Lung (tissue), 16 donors: ENCODE measurements around the gene FGFR2. TPM values are rescaled to one million over a fixed set of nuclear protein-coding genes. Genes with fewer than 3 reads are reported as not detected.
A peak's percentile ranks its signal among the peaks of the same experiment; 100 is the strongest.

Source experiments
- ATAC-seq: fragments of 200-7000 bp; cut with Tn5 transposase; one replicate; pipeline ENCODE4 v1.9.1; 2020; ENCODE audit warnings: moderate number of reproducible peaks; ENCODE audit not compliant: insufficient read depth, low FRiP score
- DNase-seq, 3 donors: peaks; one replicate each; pipeline ENCODE4 v3.0.0-alpha.2; 2013 to 2017
- H3K27ac ChIP-seq, 2 donors: one replicate each; pipeline ENCODE4 v1.5.1; 2013; ENCODE audit warnings: mild to moderate bottlenecking in 2 of 2, moderate library complexity in 2 of 2, control low read depth in 1 of 2, inconsistent platforms in 1 of 2, low read depth in 1 of 2, low read length in 1 of 2
- H3K27me3 ChIP-seq, 3 donors: one replicate each; pipeline ENCODE4 v1.5.1; 2013; ENCODE audit warnings: low read length in 2 of 3; ENCODE audit not compliant: control insufficient read depth in 3 of 3, insufficient read depth in 3 of 3
- H3K36me3 ChIP-seq, 4 donors: one replicate each; pipeline ENCODE4 v1.5.1; 2013; ENCODE audit warnings: low read length in 4 of 4, mild to moderate bottlenecking in 1 of 4, moderate library complexity in 1 of 4; ENCODE audit not compliant: control insufficient read depth in 4 of 4, insufficient read depth in 4 of 4
- H3K4me1 ChIP-seq, 5 donors: one replicate each; pipeline ENCODE4 v1.5.1; 2013; ENCODE audit warnings: low read length in 5 of 5, mild to moderate bottlenecking in 2 of 5, moderate library complexity in 1 of 5; ENCODE audit not compliant: control insufficient read depth in 5 of 5, insufficient read depth in 5 of 5
- H3K4me3 ChIP-seq: one replicate; pipeline ENCODE4 v1.5.1; 2013; ENCODE audit warnings: mild to moderate bottlenecking, control low read depth, moderate library complexity
- H3K9ac ChIP-seq, 2 donors: one replicate each; pipeline ENCODE4 v1.5.1; 2013; ENCODE audit warnings: low read length in 2 of 2, control low read depth in 1 of 2; ENCODE audit not compliant: insufficient read depth in 1 of 2
- H3K9me3 ChIP-seq, 4 donors: one replicate each; pipeline ENCODE4 v1.5.1; 2013; ENCODE audit warnings: low read length in 3 of 4, mild to moderate bottlenecking in 1 of 4, moderate library complexity in 1 of 4; ENCODE audit not compliant: control insufficient read depth in 4 of 4, insufficient read depth in 3 of 4
- WGBS, 2 donors: extraction: QIAGEN DNeasy Blood & Tissue Kit; methylation state at CpG; one replicate each; pipeline ENCODE4 v1.1.7; 2013; 5-methylcytosine and 5-hydroxymethylcytosine counted together
- long read RNA-seq, 5 donors: transcript quantifications; one replicate each; lab custom pipeline, GENCODE V29; 2026
- polyA plus RNA-seq, 2 donors: library from polyadenylated mRNA; stranded (reverse); fragments of 200-250 nt; gene quantifications; one replicate each; pipeline ENCODE4 v1.2.1, GENCODE V29; 2013
- total RNA-seq, 2 donors: library from RNA; depleted of rRNA in 1 of 2; stranded (reverse); fragments of >200 nt in 1 of 2; gene quantifications; one replicate each; pipeline ENCODE4 v1.2.1, GENCODE V29; 2014 to 2021
- TF ChIP-seq, protein P1 (sequence below): IDR thresholded peaks from 2 replicates; pipeline ENCODE4 v1.5.1; 2012; ENCODE audit warnings: mild to moderate bottlenecking; ENCODE audit errors: control extremely low read depth, extremely low read depth
- donor health status: control.
- donor health status: control.
- donor health status: Bipolar disorder and iron deficiency.
- donor health status: healthy.
- donor health status: DM: yes; HTN: yes; CAD: no.

FGFR2 gene
- total RNA-seq (100 to 1,000 TPM in 1 of 2 donors, 10 to 100 TPM in 1; 64.2 to 230 TPM), polyA plus RNA-seq (10 to 100 TPM; 11.4 to 19.1 TPM)
- long read RNA-seq, donor 1, partial matches to known transcripts = 5 of 13 reads
- long read RNA-seq, donor 1, other reads (novel, unspliced or antisense) = 8 of 13 reads
- long read RNA-seq, donor 2, partial matches to known transcripts = 129 of 130 reads
- long read RNA-seq, donor 2, other reads (novel, unspliced or antisense) = 0 of 130 reads
- long read RNA-seq, donor 3, partial matches to known transcripts = 0 of 1 reads
- long read RNA-seq, donor 3, other reads (novel, unspliced or antisense) = 0 of 1 reads
- long read RNA-seq, donor 4 = 0 reads
- long read RNA-seq, donor 5, partial matches to known transcripts = 5 of 14 reads
- long read RNA-seq, donor 5, other reads (novel, unspliced or antisense) = 8 of 14 reads

DNA sequence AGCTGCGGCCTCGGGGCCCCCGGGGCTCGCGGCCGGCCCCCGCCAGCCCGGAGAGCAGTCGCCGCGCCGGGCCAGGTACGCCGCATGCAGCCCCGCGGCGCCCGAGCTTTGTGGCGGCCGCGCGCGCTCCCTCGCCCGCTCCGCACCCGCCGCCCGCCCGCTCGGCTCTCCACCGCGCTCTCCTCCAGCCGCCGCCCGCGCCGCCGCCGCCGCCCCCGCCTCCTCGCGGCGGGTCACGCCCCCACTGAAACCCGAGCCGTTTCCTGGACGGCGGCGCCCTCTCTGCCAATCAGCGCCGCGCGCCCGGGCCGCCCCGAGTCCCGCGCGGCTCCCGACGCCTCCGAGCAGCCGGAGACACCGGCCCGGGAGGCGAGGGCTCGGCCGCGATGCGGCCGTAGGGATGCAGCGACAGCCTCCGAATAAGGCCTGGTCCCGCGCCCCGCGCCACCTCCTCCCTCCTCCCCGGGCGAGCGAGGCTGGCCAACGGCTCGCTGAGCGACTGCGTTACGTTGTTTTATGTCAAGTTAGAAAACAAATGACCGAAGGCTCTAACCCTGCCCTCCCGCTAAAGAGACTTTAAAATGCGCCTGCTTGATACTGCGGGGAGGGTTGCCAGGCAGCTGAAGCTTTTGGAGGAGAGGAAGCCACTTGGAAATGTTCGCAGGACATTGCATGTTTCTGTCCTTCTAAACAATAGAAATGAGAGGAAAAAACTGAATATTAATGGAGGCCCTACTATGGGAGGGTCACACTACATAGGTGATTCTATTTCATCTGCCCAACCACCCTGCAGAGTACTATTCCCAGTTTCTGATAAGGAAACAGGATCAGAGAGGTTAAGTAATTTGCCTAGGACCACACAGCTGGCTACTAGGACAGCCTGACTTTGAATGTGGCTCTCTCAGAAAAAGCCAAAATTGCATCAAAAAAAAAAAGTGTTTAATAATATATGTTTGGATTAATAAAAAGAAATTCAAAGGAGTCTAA, at the start of gene FGFR2:
Gene FGFR2, minus strand, starts transcription at position 182 of the 987 bp plus-strand sequence. CDS start 4,627 bp downstream, outside the sequence.
- Histone ChIP-seq H3K9ac (peak within 1 kb of the TSS; percentile 57 to 58), H3K27me3 (no peaks in the 10 kb centered on the region)
- 1% methylated on average over 32 to 92 of the region's 92 CpGs for WGBS, 2 donors

DNA sequence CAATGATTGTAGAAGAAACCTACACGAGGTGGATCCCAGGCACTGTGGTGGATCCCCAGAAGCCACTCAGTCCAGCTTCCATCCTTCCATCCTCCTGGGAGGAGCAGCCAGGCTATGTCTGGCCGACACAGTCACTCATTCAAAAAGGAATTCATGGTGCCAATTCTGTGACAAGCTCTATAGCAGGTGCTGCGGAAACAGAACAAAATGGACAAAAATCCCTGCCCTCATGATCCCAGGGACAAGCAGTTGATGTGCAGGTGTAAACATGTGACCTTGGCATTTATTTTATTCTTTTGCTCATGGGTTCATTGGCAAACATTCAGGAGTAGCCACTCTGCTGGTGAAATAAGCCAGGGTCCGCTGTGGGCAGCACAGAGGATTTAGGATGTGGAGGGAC, 49.2 kb upstream of the FGFR2 start:
- ATAC-seq (no peak), DNase-seq (no peak)
- Histone ChIP-seq H3K27ac (no peak overlapping the region), H3K27me3 (no peaks in the 10 kb centered on the region), H3K4me3 (no peak overlapping the region), H3K4me1 (peaks cover 0 to 3% (median 0%) of the 10 kb centered on the region in 5 donors), H3K36me3 (no peaks in the 10 kb centered on the region), H3K9me3 (no peaks in the 10 kb centered on the region), H3K9ac (no peak overlapping the region)
- TF ChIP-seq, protein P1, sequence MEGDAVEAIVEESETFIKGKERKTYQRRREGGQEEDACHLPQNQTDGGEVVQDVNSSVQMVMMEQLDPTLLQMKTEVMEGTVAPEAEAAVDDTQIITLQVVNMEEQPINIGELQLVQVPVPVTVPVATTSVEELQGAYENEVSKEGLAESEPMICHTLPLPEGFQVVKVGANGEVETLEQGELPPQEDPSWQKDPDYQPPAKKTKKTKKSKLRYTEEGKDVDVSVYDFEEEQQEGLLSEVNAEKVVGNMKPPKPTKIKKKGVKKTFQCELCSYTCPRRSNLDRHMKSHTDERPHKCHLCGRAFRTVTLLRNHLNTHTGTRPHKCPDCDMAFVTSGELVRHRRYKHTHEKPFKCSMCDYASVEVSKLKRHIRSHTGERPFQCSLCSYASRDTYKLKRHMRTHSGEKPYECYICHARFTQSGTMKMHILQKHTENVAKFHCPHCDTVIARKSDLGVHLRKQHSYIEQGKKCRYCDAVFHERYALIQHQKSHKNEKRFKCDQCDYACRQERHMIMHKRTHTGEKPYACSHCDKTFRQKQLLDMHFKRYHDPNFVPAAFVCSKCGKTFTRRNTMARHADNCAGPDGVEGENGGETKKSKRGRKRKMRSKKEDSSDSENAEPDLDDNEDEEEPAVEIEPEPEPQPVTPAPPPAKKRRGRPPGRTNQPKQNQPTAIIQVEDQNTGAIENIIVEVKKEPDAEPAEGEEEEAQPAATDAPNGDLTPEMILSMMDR = no peak
- WGBS, 2 donors = 83 to 87% methylated on average over 4 of the region's 4 CpGs

More for the DNA sequence above, at the start of gene FGFR2:
- peak within 1 kb of the TSS; percentile 59 for H3K4me3 ChIP-seq
- no peaks in the 10 kb centered on the region for H3K9me3 ChIP-seq
- ATAC-seq = peak; percentile 87
- TF ChIP-seq, protein P1 = no peak
- H3K4me1 ChIP-seq = peaks cover 0 to 33% (median 12%) of the 10 kb centered on the region in 5 donors
- DNase-seq = peak; percentile 92 to 94 (median 93)
- H3K27ac ChIP-seq = peak within 1 kb of the TSS in 1 of 2 donors; percentile 75
- H3K36me3 ChIP-seq = peaks cover 0 to 9% (median 4%) of the 10 kb centered on the region in 4 donors

DNA sequence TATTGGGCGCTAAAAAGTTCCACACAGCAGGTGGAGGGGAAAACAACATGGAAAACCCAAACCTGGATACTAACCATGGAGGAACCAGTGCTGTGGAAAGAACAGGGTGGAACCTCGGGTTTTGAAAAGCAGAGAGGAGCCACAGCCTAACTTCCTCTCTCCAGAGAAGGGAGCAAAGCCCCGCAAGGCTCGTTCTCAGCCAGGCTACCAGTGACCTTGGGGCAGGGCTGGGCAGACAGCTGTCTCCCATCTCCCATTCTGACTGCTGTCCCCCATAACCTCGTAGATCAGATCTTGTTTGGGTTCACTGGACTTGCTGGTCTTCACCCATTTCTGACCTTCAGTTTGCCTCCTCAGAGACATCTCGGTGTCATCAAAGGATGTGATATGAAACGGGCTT, 47.5 kb upstream of the FGFR2 start:
- no peak for ATAC-seq
- H3K9ac ChIP-seq = no peak overlapping the region
- TF ChIP-seq, protein P1 = no peak
- no peak overlapping the region for H3K27ac ChIP-seq
- H3K9me3 ChIP-seq = peaks cover 0 to 6% (median under 1%) of the 10 kb centered on the region in 4 donors
- 76 to 79% methylated on average over 7 of the region's 7 CpGs for WGBS, 2 donors
- no peak overlapping the region for H3K4me3 ChIP-seq
- no peaks in the 10 kb centered on the region for H3K36me3 ChIP-seq
- H3K27me3 ChIP-seq = no peaks in the 10 kb centered on the region
- DNase-seq = no peak
- H3K4me1 ChIP-seq = peaks cover 0 to 3% (median 0%) of the 10 kb centered on the region in 5 donors
